Measurements from ENCODE around the gene TEX29. TPM values are rescaled to one million over a fixed set of nuclear protein-coding genes. Genes with fewer than 3 reads are reported as not detected.

The TEX29 gene
- total and polyA plus RNA-seq, 2 donors (not counting 1 experiment from before 2014, with no cell fraction given): 0.66 to 0.86 TPM

GRCh38 chr13:111373486-111373885, 53.0 kb downstream of the TEX29 start:
- ATAC-seq (ENCODE audit: low read depth) (no peak), DNase-seq (no peak)
- POLR2A ChIA-PET: no interaction called here
- H3K4me3 ChIP-seq (ENCODE audit: control extremely low read depth in 1 of 5, extremely low read depth in 1 of 5, insufficient read depth in 1 of 5, low read depth in 2 of 5, low read length in 4 of 5): no peak overlapping the region
- Mint-ChIP-seq H3K4me3 (no peak overlapping the region), H3K9me3 (ENCODE audit: insufficient read depth) (peaks cover 2% of the 10 kb centered on the region), H3K4me1 (no peaks in the 10 kb centered on the region), H3K27me3 (peaks cover 5% of the 10 kb centered on the region), H3K27ac (no peak overlapping the region)
- H3K27ac ChIP-seq (ENCODE audit: low read length in 2 of 2): no peak overlapping the region
- no peaks in the 10 kb centered on the region for H3K36me3 ChIP-seq (replicated peaks in 1 of 2; ENCODE audit: control extremely low read depth in 1 of 2, control insufficient read depth in 1 of 2, extremely low read depth in 1 of 2, insufficient read depth in 2 of 2, low read length in 1 of 2)
- CTCF ChIA-PET: no interaction called here
- intact Hi-C loops (cut with micrococcal nuclease): no loop called here
- no peaks in the 10 kb centered on the region for H3K27me3 ChIP-seq (replicated peaks in 1 of 4; ENCODE audit: control extremely low read depth in 1 of 4, control insufficient read depth in 3 of 4, insufficient read depth in 4 of 4, low read length in 3 of 4)
- no peak overlapping the region for H2AFZ ChIP-seq (ENCODE audit: insufficient read depth, low read depth, low read length, poor library complexity, severe bottlenecking)
- WGBS (ENCODE audit: insufficient coverage): 95% methylated on average over 3 of the region's 6 CpGs
- H4K20me1 ChIP-seq (ENCODE audit: control insufficient read depth, insufficient read depth, low read length, poor library complexity, severe bottlenecking): no peaks in the 10 kb centered on the region
- no peaks in the 10 kb centered on the region for H3K79me2 ChIP-seq (ENCODE audit: control insufficient read depth, insufficient read depth, low read length)
- no peak for TF ChIP-seq CTCF (IDR thresholded peaks at IDR 0.05)
- no peak for TF ChIP-seq EZH2 (IDR thresholded peaks at IDR 0.05; ENCODE audit: borderline replicate concordance, insufficient read depth, low read depth, low read length, poor library complexity, severe bottlenecking)
- H3K4me1 ChIP-seq (ENCODE audit: control insufficient read depth in 2 of 2, insufficient read depth in 2 of 2, low read length in 2 of 2): no peaks in the 10 kb centered on the region
- H3K9me3 ChIP-seq (ENCODE audit: control extremely low read depth in 1 of 3, control insufficient read depth in 2 of 3, insufficient read depth in 1 of 3, low read length in 2 of 3): peaks cover 0 to 13% (median 0%) of the 10 kb centered on the region in 3 donors
- no peak overlapping the region for H3K9ac ChIP-seq (ENCODE audit: low read length)
- H3K4me2 ChIP-seq (replicated peaks; ENCODE audit: low read depth, low read length, poor library complexity, severe bottlenecking): no peak overlapping the region

GRCh38 chr13:111380431-111380830, 60.0 kb downstream of the TEX29 start:
- Mint-ChIP-seq H3K4me3 (no peak overlapping the region), H3K27me3 (peaks cover 33% of the 10 kb centered on the region), H3K4me1 (no peaks in the 10 kb centered on the region), H3K9me3 (ENCODE audit: insufficient read depth) (no peaks in the 10 kb centered on the region), H3K27ac (no peak overlapping the region)
- no peak overlapping the region for H3K4me3 ChIP-seq (ENCODE audit: control extremely low read depth in 1 of 5, extremely low read depth in 1 of 5, insufficient read depth in 1 of 5, low read depth in 2 of 5, low read length in 4 of 5)
- no peaks in the 10 kb centered on the region for H4K20me1 ChIP-seq (ENCODE audit: control insufficient read depth, insufficient read depth, low read length, poor library complexity, severe bottlenecking)
- 87% methylated on average over 4 of the region's 5 CpGs for WGBS (ENCODE audit: insufficient coverage)
- no peaks in the 10 kb centered on the region for H3K27me3 ChIP-seq (replicated peaks in 1 of 4; ENCODE audit: control extremely low read depth in 1 of 4, control insufficient read depth in 3 of 4, insufficient read depth in 4 of 4, low read length in 3 of 4)
- TF ChIP-seq EZH2 (IDR thresholded peaks at IDR 0.05; ENCODE audit: borderline replicate concordance, insufficient read depth, low read depth, low read length, poor library complexity, severe bottlenecking) (no peak), CTCF (IDR thresholded peaks at IDR 0.05) (no peak)
- H3K79me2 ChIP-seq (ENCODE audit: control insufficient read depth, insufficient read depth, low read length): no peaks in the 10 kb centered on the region
- H2AFZ ChIP-seq (ENCODE audit: insufficient read depth, low read depth, low read length, poor library complexity, severe bottlenecking): no peak overlapping the region
- no peaks in the 10 kb centered on the region for H3K36me3 ChIP-seq (replicated peaks in 1 of 2; ENCODE audit: control extremely low read depth in 1 of 2, control insufficient read depth in 1 of 2, extremely low read depth in 1 of 2, insufficient read depth in 2 of 2, low read length in 1 of 2)
- no peak for ATAC-seq (ENCODE audit: low read depth)
- ChIA-PET POLR2A (no interaction called here), CTCF (no interaction called here)
- no peak for DNase-seq
- no peaks in the 10 kb centered on the region for H3K4me1 ChIP-seq (ENCODE audit: control insufficient read depth in 2 of 2, insufficient read depth in 2 of 2, low read length in 2 of 2)
- H3K27ac ChIP-seq (ENCODE audit: low read length in 2 of 2): no peak overlapping the region
- intact Hi-C loops (cut with micrococcal nuclease): no loop called here
- peaks cover 0 to 3% (median 0%) of the 10 kb centered on the region in 3 donors for H3K9me3 ChIP-seq (ENCODE audit: control extremely low read depth in 1 of 3, control insufficient read depth in 2 of 3, insufficient read depth in 1 of 3, low read length in 2 of 3)
- H3K4me2 ChIP-seq (replicated peaks; ENCODE audit: low read depth, low read length, poor library complexity, severe bottlenecking): no peak overlapping the region
- no peak overlapping the region for H3K9ac ChIP-seq (ENCODE audit: low read length)
